Heart right ventricle (tissue), 16 donors: ENCODE measurements around the gene GALNT7. TPM values are rescaled to one million over a fixed set of nuclear protein-coding genes. Genes with fewer than 3 reads are reported as not detected.

ENCODE experiments used
- ATAC-seq, 8 donors: fragments of 200-7000 bp; cut with Tn5 transposase; one replicate each; pipeline ENCODE4 v1.9.1; 2020; ENCODE audit warnings: mild to moderate bottlenecking in 8 of 8, moderate library complexity in 8 of 8, moderate number of reproducible peaks in 1 of 8
- DNase-seq, 2 donors: peaks; one replicate each; pipeline ENCODE4 v3.0.0-alpha.2; 2020
- H3K27ac ChIP-seq, 10 donors: fragments of 200-600 bp; sonication (generic) in 2 of 10; one replicate each; pipeline versions ENCODE4 v1.5.0 to v1.8.0; 2020 to 2022; ENCODE audit warnings: mild to moderate bottlenecking in 3 of 10
- H3K27me3 ChIP-seq, 7 donors: fragments of 200-600 bp; one replicate each; pipeline ENCODE4 v1.8.0; 2021 to 2022; ENCODE audit warnings: mild to moderate bottlenecking in 2 of 7
- H3K36me3 ChIP-seq, 9 donors: fragments of 200-600 bp; sonication (generic) in 1 of 9; one replicate each; pipeline versions ENCODE4 v1.5.0 to v1.8.0; 2020 to 2022; ENCODE audit warnings: mild to moderate bottlenecking in 2 of 9
- H3K4me1 ChIP-seq, 9 donors: fragments of 200-600 bp; sonication (generic) in 1 of 9; one replicate each; pipeline versions ENCODE4 v1.5.0 to v1.8.0; 2020 to 2022; ENCODE audit warnings: mild to moderate bottlenecking in 4 of 9
- H3K4me3 ChIP-seq, 10 donors: fragments of 200-600 bp; sonication (generic) in 2 of 10; one replicate each; pipeline versions ENCODE4 v1.5.0 to v1.8.0; 2020 to 2022; ENCODE audit warnings: mild to moderate bottlenecking in 7 of 10, moderate library complexity in 2 of 10
- H3K9me3 ChIP-seq, 11 donors: fragments of 200-600 bp in 10 of 11; sonication (generic) in 2 of 11; one replicate each; pipeline versions ENCODE4 v1.5.0 to v1.8.0; 2013 to 2022; ENCODE audit warnings: mild to moderate bottlenecking in 2 of 11, control low read depth in 1 of 11, moderate library complexity in 1 of 11
- WGBS, 2 donors: extraction: QIAGEN DNeasy Blood & Tissue Kit; methylation state at CpG; one replicate each; pipeline ENCODE4 v1.1.7; 2013; ENCODE audit warnings: inconsistent platforms in 1 of 2; 5-methylcytosine and 5-hydroxymethylcytosine counted together
- intact Hi-C, 10 donors: fragments of 100-400 bp; cut with DNase I; formaldehyde crosslinking; loops; one replicate each; pipeline versions ENCODE4 v1.11.1 to v1.14.2; 2022
- polyA plus RNA-seq, 2 donors: library from polyadenylated mRNA; stranded (reverse); fragments of 200-250 nt; gene quantifications; one replicate each; pipeline ENCODE4 v1.2.3, GENCODE V29; 2013
- total RNA-seq, 10 donors: library from RNA; stranded (reverse); fragmentation: NEBNext Ultra II Directional in 3 of 10; extraction: Animal tissue kit (Norgen Biotek cat#: 25700) in 3 of 10; gene quantifications; one replicate each; pipeline versions ENCODE4 v1.2.1 to v1.2.4, GENCODE V29; 2021 to 2023
- TF ChIP-seq, protein P1 (sequence below), 9 donors: fragments of 200-600 bp; sonication (generic) in 2 of 9; IDR thresholded peaks; one replicate each; pipeline versions ENCODE4 v1.5.0 to v1.8.0; 2021 to 2022; ENCODE audit warnings: antibody characterized with exemption in 9 of 9, mild to moderate bottlenecking in 5 of 9, moderate library complexity in 1 of 9
- donor health status: Arrhythmogenic right ventricular cardiomyopathy.
- donor health status: ischemic (EF 13 %, LVEDD 7.1; RV severe dilation, severe dysfunction).
- donor health status: healthy with polysubstance abuse.
- donor health status: DM: no; HTN: yes; CAD: no.
- donor health status: DM: no; HTN: no; CAD: no.
- donor health status: ischemic (EF 25% LVEDD 6.9; RV normal size, moderate dysfunction).
- donor health status: ischemic (EF 25% LVEDD 5.7; RV mildly dilated, moderate dysfunction).
- donor health status: healthy.
- donor health status: DM: yes; HTN: yes; CAD: no.
- donor health status: Ischemic cardiomyopathy.
- donor health status: ischemic (EF 35%, LVEDD 5.7; RV mildly dilated, moderate dysfunction).
- donor health status: nonischemic (EF 11% LVEDD 7.7; RV severe dilation, severe dysfunction).
- donor health status: DM: yes; HTN: yes; CAD: no.
- donor health status: PGD.
- donor health status: ischemic (EF 29% LVEDD 5.4; RV normal size, mild dysfunction).
- donor health status: nonischemic (EF 23%, LVEDD 6.1; RV moderate dilation, normal function).

The GALNT7 gene
- total and polyA plus RNA-seq, 12 donors = 2.2 to 8.8 (median 5.3) TPM

GRCh38 chr4:173192375-173193162 is 24.0 kb downstream of the GALNT7 start:
- no peaks in the 10 kb centered on the region for H3K36me3 ChIP-seq
- intact Hi-C loops = no loop called here
- no peaks in the 10 kb centered on the region for H3K9me3 ChIP-seq
- no peak overlapping the region for H3K4me3 ChIP-seq
- H3K4me1 ChIP-seq = peaks cover 0 to 17% (median 3%) of the 10 kb centered on the region in 9 donors
- H3K27me3 ChIP-seq = no peaks in the 10 kb centered on the region
- ATAC-seq = no peak
- TF ChIP-seq, protein P1, sequence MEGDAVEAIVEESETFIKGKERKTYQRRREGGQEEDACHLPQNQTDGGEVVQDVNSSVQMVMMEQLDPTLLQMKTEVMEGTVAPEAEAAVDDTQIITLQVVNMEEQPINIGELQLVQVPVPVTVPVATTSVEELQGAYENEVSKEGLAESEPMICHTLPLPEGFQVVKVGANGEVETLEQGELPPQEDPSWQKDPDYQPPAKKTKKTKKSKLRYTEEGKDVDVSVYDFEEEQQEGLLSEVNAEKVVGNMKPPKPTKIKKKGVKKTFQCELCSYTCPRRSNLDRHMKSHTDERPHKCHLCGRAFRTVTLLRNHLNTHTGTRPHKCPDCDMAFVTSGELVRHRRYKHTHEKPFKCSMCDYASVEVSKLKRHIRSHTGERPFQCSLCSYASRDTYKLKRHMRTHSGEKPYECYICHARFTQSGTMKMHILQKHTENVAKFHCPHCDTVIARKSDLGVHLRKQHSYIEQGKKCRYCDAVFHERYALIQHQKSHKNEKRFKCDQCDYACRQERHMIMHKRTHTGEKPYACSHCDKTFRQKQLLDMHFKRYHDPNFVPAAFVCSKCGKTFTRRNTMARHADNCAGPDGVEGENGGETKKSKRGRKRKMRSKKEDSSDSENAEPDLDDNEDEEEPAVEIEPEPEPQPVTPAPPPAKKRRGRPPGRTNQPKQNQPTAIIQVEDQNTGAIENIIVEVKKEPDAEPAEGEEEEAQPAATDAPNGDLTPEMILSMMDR (IDR thresholded peaks at IDR 0.05) = no peak
- WGBS, 2 donors = 84 to 90% methylated on average over 7 of the region's 7 CpGs
- no peak for DNase-seq
- no peak overlapping the region for H3K27ac ChIP-seq

DNA sequence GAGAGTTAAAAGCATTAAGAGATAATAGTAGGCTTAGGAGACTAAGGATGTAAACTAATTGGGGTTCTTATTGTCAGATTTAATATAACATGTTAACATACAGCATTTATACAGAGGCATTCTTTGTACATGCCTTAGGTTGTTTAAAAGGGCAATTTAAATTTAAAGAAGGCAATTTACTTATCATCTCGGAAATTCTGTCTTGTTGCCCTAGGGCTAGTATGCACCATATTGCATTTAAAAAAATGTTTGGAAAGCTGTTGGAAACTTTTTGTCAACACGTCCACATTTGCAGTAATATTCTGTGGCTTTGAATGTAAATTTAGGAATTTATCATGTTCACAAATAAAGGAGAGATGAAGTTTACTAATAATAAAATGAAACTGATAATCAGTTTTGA is 25.5 kb downstream of the GALNT7 start:
- Histone ChIP-seq H3K9me3 (no peaks in the 10 kb centered on the region), H3K27me3 (no peaks in the 10 kb centered on the region), H3K36me3 (no peaks in the 10 kb centered on the region), H3K4me3 (no peak overlapping the region), H3K27ac (no peak overlapping the region), H3K4me1 (peaks cover 0 to 17% (median 3%) of the 10 kb centered on the region in 9 donors)
- 88 to 93% methylated on average over 2 of the region's 2 CpGs for WGBS, 2 donors
- TF ChIP-seq, protein P1 (IDR thresholded peaks at IDR 0.05) = no peak
- intact Hi-C loops = no loop called here
- no peak for ATAC-seq
- DNase-seq = no peak

GRCh38 chr4:173195109-173195508 is 26.5 kb downstream of the GALNT7 start:
- Histone ChIP-seq H3K9me3 (no peaks in the 10 kb centered on the region), H3K4me3 (no peak overlapping the region), H3K36me3 (no peaks in the 10 kb centered on the region), H3K27ac (no peak overlapping the region), H3K27me3 (no peaks in the 10 kb centered on the region), H3K4me1 (peaks cover 0 to 17% (median 3%) of the 10 kb centered on the region in 9 donors)
- 55 to 67% methylated on average over 3 of the region's 3 CpGs for WGBS, 2 donors
- intact Hi-C loops = no loop called here
- TF ChIP-seq, protein P1 (IDR thresholded peaks at IDR 0.05) = no peak
- DNase-seq (no peak), ATAC-seq (no peak)

DNA sequence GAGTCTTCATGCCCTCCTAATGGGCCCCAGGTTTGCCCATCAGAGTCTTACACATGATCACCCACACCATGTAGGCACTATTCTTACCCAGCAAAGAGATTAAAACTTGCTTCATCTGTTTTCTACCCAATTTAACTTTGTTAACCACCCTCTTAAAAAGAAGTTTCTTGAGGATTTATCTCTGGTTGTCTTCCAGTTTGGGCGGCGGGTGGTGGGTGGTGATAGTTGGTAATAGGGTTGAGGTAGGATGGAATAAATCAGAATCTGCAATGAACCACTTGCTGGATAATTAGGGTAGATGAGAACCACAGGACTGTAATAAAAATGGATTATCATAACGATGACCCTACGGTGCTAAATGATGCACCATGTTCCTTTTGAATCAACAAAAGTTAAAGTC is 30.9 kb downstream of the GALNT7 start:
- Histone ChIP-seq H3K4me1 (peaks cover 0 to 11% (median 3%) of the 10 kb centered on the region in 9 donors), H3K9me3 (peaks cover 0 to 18% (median 7%) of the 10 kb centered on the region in 11 donors), H3K27ac (no peak overlapping the region), H3K36me3 (no peaks in the 10 kb centered on the region), H3K27me3 (no peaks in the 10 kb centered on the region), H3K4me3 (no peak overlapping the region)
- TF ChIP-seq, protein P1 (IDR thresholded peaks at IDR 0.05) = no peak
- 85 to 96% methylated on average over 4 of the region's 4 CpGs for WGBS, 2 donors
- intact Hi-C loops = no loop called here
- ATAC-seq (no peak), DNase-seq (no peak)
